Suppressor macrophage treated with lipopolysaccharide for 1 hour (primary cell): ENCODE data around the gene OR2V1.
A peak's percentile ranks its signal among the peaks of the same experiment; 100 is the strongest.
"Not testable (repeated sequence)": the region's sequence is repeated elsewhere in the genome, so short reads cannot be mapped to it uniquely, and the experiment has no call there.

Experiments
- DNase-seq, 3 donors: peaks; one replicate each; pipeline ENCODE4 v3.0.0-alpha.2; 2020 to 2022

OR2V1 gene

GRCh38 chr5:181101930-181102674 lies 28.9 kb downstream of the OR2V1 start:
- not testable (repeated sequence) for DNase-seq

GRCh38 chr5:181101030-181101641 lies 29.8 kb downstream of the OR2V1 start:
- not testable (repeated sequence) for DNase-seq

GRCh38 chr5:181100121-181100875 lies 30.7 kb downstream of the OR2V1 start:
- peak in 1 of 3 donors; percentile 20 for DNase-seq

- DNase-seq = no peak
Measured at GRCh38 chr5:181099602-181100086, 31.3 kb downstream of the OR2V1 start.

- DNase-seq = no peak
Measured at GRCh38 chr5:181098762-181099601, 32.0 kb downstream of the OR2V1 start.

- DNase-seq = not testable (repeated sequence)
Measured at GRCh38 chr5:181097759-181098491, 33.0 kb downstream of the OR2V1 start.

GRCh38 chr5:181097383-181097753 lies 33.6 kb downstream of the OR2V1 start:
- DNase-seq = not testable (repeated sequence)

GRCh38 chr5:181096721-181097382 lies 34.1 kb downstream of the OR2V1 start:
- DNase-seq = not testable (repeated sequence)

- DNase-seq = not testable (repeated sequence)
Measured at GRCh38 chr5:181095162-181095561, 35.8 kb downstream of the OR2V1 start.

- no peak for DNase-seq
Measured at GRCh38 chr5:181092428-181092827, 38.5 kb downstream of the OR2V1 start.

GRCh38 chr5:181088289-181088688 lies 42.7 kb downstream of the OR2V1 start:
- no peak for DNase-seq

- peak; percentile 36 to 49 (median 44) for DNase-seq
Measured at GRCh38 chr5:181087309-181087708, 43.7 kb downstream of the OR2V1 start.

- no peak for DNase-seq
Measured at GRCh38 chr5:181086884-181087205, 44.1 kb downstream of the OR2V1 start.

GRCh38 chr5:181086026-181086883 lies 44.7 kb downstream of the OR2V1 start:
- DNase-seq = no peak

GRCh38 chr5:181084621-181085195 lies 46.3 kb downstream of the OR2V1 start:
- no peak for DNase-seq

- DNase-seq = no peak
Measured at GRCh38 chr5:181081989-181082388, 49.0 kb downstream of the OR2V1 start.

- DNase-seq = no peak
Measured at GRCh38 chr5:181076920-181077319, 54.0 kb downstream of the OR2V1 start.
